GM18498 (cell line): Measurements from ENCODE around the gene CSF1R.

Source experiments
- ATAC-seq: cut with Tn5 transposase; IDR thresholded peaks from one replicate; pipeline ENCODE4 v1.9.1; 2021; ENCODE audit warnings: mild to moderate bottlenecking, moderate library complexity; ENCODE audit not compliant: unreplicated experiment

CSF1R gene

GRCh38 chr5:150085950-150086715, at the start of gene CSF1R:
TSS of gene CSF1R (minus strand) at chr5:150086554. CDS start at chr5:150086427, 127 bp downstream.
- ATAC-seq = no peak

- ATAC-seq = no peak
Measured at GRCh38 chr5:150135557-150136304, 49.4 kb upstream of the CSF1R start.

GRCh38 chr5:150134198-150134588, 47.8 kb upstream of the CSF1R start:
- ATAC-seq = no peak

GRCh38 chr5:150133581-150134197, 47.3 kb upstream of the CSF1R start:
- ATAC-seq = no peak

- ATAC-seq = no peak
Measured at GRCh38 chr5:150132740-150133139, 46.4 kb upstream of the CSF1R start.

GRCh38 chr5:150131978-150132694, 45.8 kb upstream of the CSF1R start:
- no peak for ATAC-seq

GRCh38 chr5:150131461-150131860, 45.1 kb upstream of the CSF1R start:
- no peak for ATAC-seq

- no peak for ATAC-seq
Measured at GRCh38 chr5:150130493-150130922, 44.2 kb upstream of the CSF1R start.

- peak; percentile 65 for ATAC-seq
Measured at GRCh38 chr5:150129813-150130492, 43.6 kb upstream of the CSF1R start.

- no peak for ATAC-seq
Measured at GRCh38 chr5:150129454-150129812, 43.1 kb upstream of the CSF1R start.

- no peak for ATAC-seq
Measured at GRCh38 chr5:150126921-150127265, 40.5 kb upstream of the CSF1R start.

- no peak for ATAC-seq
Measured at GRCh38 chr5:150126199-150126920, 40.0 kb upstream of the CSF1R start.

GRCh38 chr5:150125334-150125733, 39.0 kb upstream of the CSF1R start:
- no peak for ATAC-seq

- ATAC-seq = no peak
Measured at GRCh38 chr5:150124596-150124995, 38.2 kb upstream of the CSF1R start.

GRCh38 chr5:150124111-150124557, 37.8 kb upstream of the CSF1R start:
- no peak for ATAC-seq

GRCh38 chr5:150123542-150123941, 37.2 kb upstream of the CSF1R start:
- no peak for ATAC-seq

- no peak for ATAC-seq
Measured at GRCh38 chr5:150122536-150123481, 36.5 kb upstream of the CSF1R start.

- ATAC-seq = no peak
Measured at GRCh38 chr5:150122158-150122510, 35.8 kb upstream of the CSF1R start.
